GM12892 (cell line): ENCODE measurements around the gene ABHD14A.

Experiments
- POLR2A ChIP-seq: IDR thresholded peaks from 2 replicates; pipeline ENCODE4 v1.6.1; 2011; ENCODE audit warnings: low read depth, low read length, control low read depth
- POLR2AphosphoS5 ChIP-seq: IDR thresholded peaks from 2 replicates; pipeline ENCODE4 v1.6.1; 2011; ENCODE audit warnings: low read depth, low read length, control low read depth

GRCh38 chr3:51927061-51927977 is 47.5 kb upstream of the ABHD14A start:
- TF ChIP-seq POLR2A (no peak), POLR2AphosphoS5 (no peak)
